HepG2 (cell line): Measurements from ENCODE around the gene TLR5.

Experiments
- FOSL1 ChIP-seq: sonication (generic); formaldehyde crosslinking; IDR thresholded peaks from 2 replicates; pipeline ENCODE4 v1.9.0; 2021; ENCODE audit warnings: missing genetic modification reagents, borderline replicate concordance
- KLF13 ChIP-seq: sonication (generic); formaldehyde crosslinking; IDR thresholded peaks from 2 replicates; pipeline ENCODE4 v1.4.0; 2020; ENCODE audit warnings: mild to moderate bottlenecking, missing genetic modification reagents
- MYC ChIP-seq: sonication (generic); formaldehyde crosslinking; IDR thresholded peaks from 2 replicates; pipeline ENCODE4 v1.9.0; 2021; ENCODE audit warnings: missing genetic modification reagents, borderline replicate concordance
- POLR2AphosphoS5 ChIP-seq: IDR thresholded peaks from 2 replicates; pipeline ENCODE4 v1.6.1; 2012; ENCODE audit warnings: low read depth, low read length
- SALL1 ChIP-seq: sonication (generic); formaldehyde crosslinking; IDR thresholded peaks from 2 replicates; pipeline ENCODE4 v1.8.0; 2022; ENCODE audit warnings: mild to moderate bottlenecking, missing genetic modification reagents
- TF ChIP-seq, protein P1 (sequence below): sonication (generic); formaldehyde crosslinking; IDR thresholded peaks from 2 replicates; pipeline ENCODE4 v1.5.0; 2020; ENCODE audit warnings: mild to moderate bottlenecking, missing genetic modification reagents, moderate library complexity
- TF ChIP-seq, protein P2 (sequence below): IDR thresholded peaks from 2 replicates; pipeline ENCODE4 v1.6.1; 2016; ENCODE audit warnings: low read depth, control low read depth
- TF ChIP-seq, protein P3 (sequence below): conservative IDR thresholded peaks from 2 replicates; pipeline ENCODE4 v1.6.1; 2018; ENCODE audit warnings: missing genetic modification reagents
- TF ChIP-seq, protein P4 (sequence below): IDR thresholded peaks from 2 replicates; pipeline ENCODE4 v1.6.1; 2016

DNA sequence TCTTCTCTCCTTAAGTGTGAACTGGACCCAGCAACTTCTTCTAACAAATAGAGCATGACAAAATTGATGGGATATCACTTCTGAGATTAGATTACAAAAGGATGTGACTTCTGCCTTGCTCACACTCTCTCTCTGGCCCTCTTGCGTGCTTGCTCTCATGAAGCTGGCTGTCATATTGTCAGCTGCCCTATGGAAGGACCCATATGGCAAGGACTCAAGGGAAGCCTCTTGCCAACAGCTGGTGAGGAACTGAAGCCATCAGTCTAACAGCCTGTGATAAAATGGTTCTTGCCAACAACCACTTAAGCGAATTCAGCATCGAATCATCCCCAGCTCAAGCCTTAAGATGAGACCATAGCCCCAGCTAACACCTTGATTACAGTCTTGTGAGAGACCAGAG, 4.8 kb upstream of the TLR5 start:
- TF ChIP-seq, protein P1, sequence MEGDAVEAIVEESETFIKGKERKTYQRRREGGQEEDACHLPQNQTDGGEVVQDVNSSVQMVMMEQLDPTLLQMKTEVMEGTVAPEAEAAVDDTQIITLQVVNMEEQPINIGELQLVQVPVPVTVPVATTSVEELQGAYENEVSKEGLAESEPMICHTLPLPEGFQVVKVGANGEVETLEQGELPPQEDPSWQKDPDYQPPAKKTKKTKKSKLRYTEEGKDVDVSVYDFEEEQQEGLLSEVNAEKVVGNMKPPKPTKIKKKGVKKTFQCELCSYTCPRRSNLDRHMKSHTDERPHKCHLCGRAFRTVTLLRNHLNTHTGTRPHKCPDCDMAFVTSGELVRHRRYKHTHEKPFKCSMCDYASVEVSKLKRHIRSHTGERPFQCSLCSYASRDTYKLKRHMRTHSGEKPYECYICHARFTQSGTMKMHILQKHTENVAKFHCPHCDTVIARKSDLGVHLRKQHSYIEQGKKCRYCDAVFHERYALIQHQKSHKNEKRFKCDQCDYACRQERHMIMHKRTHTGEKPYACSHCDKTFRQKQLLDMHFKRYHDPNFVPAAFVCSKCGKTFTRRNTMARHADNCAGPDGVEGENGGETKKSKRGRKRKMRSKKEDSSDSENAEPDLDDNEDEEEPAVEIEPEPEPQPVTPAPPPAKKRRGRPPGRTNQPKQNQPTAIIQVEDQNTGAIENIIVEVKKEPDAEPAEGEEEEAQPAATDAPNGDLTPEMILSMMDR: no peak
- TF ChIP-seq SALL1 (no peak), MYC (no peak), POLR2AphosphoS5 (no peak), KLF13 (no peak), FOSL1 (CRISPR knock-in tag) (no peak)
- TF ChIP-seq, protein P2, sequence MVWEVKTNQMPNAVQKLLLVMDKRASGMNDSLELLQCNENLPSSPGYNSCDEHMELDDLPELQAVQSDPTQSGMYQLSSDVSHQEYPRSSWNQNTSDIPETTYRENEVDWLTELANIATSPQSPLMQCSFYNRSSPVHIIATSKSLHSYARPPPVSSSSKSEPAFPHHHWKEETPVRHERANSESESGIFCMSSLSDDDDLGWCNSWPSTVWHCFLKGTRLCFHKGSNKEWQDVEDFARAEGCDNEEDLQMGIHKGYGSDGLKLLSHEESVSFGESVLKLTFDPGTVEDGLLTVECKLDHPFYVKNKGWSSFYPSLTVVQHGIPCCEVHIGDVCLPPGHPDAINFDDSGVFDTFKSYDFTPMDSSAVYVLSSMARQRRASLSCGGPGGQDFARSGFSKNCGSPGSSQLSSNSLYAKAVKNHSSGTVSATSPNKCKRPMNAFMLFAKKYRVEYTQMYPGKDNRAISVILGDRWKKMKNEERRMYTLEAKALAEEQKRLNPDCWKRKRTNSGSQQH (CRISPR knock-in tag): no peak
- TF ChIP-seq, protein P3, sequence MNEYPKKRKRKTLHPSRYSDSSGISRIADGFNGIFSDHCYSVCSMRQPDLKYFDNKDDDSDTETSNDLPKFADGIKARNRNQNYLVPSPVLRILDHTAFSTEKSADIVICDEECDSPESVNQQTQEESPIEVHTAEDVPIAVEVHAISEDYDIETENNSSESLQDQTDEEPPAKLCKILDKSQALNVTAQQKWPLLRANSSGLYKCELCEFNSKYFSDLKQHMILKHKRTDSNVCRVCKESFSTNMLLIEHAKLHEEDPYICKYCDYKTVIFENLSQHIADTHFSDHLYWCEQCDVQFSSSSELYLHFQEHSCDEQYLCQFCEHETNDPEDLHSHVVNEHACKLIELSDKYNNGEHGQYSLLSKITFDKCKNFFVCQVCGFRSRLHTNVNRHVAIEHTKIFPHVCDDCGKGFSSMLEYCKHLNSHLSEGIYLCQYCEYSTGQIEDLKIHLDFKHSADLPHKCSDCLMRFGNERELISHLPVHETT (CRISPR knock-in tag): no peak
- TF ChIP-seq, protein P4, sequence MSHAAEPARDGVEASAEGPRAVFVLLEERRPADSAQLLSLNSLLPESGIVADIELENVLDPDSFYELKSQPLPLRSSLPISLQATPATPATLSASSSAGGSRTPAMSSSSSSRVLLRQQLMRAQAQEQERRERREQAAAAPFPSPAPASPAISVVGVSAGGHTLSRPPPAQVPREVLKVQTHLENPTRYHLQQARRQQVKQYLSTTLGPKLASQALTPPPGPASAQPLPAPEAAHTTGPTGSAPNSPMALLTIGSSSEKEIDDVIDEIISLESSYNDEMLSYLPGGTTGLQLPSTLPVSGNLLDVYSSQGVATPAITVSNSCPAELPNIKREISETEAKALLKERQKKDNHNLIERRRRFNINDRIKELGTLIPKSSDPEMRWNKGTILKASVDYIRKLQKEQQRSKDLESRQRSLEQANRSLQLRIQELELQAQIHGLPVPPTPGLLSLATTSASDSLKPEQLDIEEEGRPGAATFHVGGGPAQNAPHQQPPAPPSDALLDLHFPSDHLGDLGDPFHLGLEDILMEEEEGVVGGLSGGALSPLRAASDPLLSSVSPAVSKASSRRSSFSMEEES (CRISPR knock-in tag): no peak
